H54 (cell line): Measurements from ENCODE around the gene UBE2H.
A peak's percentile ranks its signal among the peaks of the same experiment; 100 is the strongest.
"Not testable (repeated sequence)": the region's sequence is repeated elsewhere in the genome, so short reads cannot be mapped to it uniquely, and the experiment has no call there.

ENCODE experiments used
- DNase-seq: peaks from one replicate; pipeline ENCODE4 v3.0.0; 2011; ENCODE audit warnings: low spot score, mixed read lengths; ENCODE audit not compliant: insufficient read length
- FAIRE-seq: peaks from 3 replicates; lab custom pipeline; 2011; peaks lifted over from hg19 to GRCh38; lab: Jason Lieb, UNC
- POLR2A ChIP-seq: IDR thresholded peaks from 2 replicates; pipeline ENCODE4 v1.6.1; 2011; ENCODE audit warnings: low read depth, mild to moderate bottlenecking, low read length

Gene UBE2H

DNA sequence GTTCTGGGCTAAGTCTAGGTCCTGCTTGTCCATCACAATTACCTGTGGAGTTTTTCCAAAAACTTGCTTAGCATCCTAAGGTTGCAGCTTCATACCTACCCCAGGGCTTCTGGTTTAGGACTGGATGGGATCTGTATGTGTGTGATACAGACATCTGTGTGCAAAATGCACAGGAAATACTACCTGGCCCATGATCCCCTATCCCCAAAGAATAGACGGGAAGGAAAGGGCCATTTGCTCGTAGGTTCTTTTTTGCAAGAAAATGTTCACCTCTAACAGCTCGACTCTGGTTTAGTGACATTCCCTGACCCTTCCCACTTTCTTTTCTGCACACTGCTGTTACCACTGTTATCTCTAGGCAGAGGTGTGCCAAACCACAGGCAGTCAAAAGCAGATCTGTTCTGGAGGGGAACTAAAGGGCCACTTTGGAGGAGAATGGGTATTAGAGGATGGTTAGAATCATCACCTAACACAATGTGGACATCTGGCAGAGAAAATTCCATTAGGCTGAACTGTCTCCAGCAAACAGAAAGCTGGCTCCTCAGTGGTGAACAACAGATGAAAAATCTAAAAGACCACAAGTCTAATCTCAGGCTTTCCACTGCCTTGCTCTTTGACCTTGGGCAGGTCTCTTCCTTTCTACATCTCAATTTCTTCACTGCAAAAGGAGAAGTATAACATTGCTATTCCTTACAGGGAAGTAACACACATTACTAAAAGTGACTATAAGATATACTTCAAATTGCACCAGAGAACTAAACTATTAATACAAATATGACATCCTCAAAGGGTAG lies 107.4 kb downstream of the UBE2H start:
- TF ChIP-seq POLR2A = no peak
- FAIRE-seq (peak; percentile 45), DNase-seq (no peak)

DNA sequence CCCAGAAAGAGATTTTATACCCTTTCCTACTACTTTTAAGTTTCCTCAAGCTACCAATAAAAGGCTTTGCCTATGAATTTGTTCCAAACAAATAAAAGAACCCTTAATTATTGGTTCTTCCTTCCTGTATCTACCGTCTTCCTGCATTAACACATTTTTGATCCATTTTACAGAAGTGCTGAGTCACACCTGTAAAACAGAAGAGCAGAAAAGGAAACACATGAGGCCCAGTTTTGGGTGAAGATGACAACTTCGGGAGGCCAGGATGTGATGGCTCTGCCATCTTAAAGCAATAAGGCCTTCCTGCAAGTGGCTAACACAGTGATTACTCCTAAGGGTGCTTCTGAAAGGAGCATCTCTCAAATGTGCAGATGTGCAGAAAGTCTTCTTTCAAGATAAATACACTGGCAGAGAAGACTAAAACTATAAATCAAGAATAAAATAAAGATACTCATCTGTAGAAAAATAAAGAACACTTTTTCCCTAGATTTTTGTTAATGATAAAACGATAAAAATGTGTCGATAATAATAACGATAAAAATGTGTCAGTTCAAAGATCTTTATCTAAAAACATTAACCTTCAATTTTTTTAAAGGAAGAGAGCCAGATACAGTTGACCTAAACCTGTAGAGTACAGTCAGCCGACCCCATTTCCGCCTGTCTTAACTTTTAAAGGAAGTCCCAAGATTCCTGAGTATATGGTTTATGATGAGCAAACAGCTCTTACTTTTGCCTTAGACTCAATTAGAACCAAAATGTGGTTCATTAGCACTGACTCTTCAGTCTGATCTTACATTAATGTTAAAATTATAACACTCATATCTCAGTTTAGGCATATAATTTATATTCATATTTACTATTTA lies 108.6 kb downstream of the UBE2H start:
- DNase-seq = no peak
- no peak for TF ChIP-seq POLR2A
- no peak for FAIRE-seq

DNA sequence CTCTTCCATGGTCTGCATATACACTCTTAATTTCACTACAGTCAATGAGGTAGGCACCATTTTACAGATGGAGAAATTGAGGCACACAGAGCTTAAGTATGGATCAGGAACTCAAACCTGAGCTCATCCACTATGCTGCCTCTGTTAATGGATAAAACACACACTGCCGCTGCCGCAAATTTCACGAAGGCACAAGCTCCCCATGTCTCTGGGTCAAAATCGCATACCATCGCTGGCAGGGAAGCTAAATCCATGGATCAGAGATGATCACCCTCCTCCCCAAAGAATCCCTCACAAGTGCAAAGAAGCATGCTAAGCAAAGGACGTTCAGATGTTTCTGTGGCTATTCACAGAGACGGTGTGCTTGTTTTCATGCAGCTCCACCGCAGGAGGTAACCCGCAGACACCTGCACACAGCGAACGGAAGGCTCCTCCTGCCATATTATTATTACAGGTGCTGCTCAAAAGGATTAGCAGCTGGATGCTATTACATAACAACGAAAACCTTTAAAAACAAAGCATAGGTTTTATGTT lies 109.3 kb downstream of the UBE2H start:
- FAIRE-seq = no peak
- no peak for DNase-seq
- no peak for TF ChIP-seq POLR2A

DNA sequence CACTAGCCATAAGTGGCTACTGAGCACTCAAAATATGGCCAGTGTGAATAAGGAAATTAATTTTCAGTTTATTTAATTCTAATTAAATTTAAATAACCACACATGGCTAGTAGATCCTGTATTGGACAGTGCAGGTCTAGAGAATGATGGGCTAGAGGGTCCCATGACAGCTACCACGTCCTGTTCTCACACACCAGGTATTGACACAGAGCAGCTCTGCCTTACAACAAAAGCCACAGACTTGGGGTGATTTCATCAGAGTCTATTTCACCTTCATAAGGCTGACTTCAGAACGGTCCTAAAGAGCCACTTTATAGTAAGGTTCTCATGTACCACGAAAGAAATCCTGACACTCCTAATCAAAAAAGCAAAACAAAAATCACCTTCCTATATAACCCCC lies 111.3 kb downstream of the UBE2H start:
- FAIRE-seq (no peak), DNase-seq (no peak)
- TF ChIP-seq POLR2A = no peak

DNA sequence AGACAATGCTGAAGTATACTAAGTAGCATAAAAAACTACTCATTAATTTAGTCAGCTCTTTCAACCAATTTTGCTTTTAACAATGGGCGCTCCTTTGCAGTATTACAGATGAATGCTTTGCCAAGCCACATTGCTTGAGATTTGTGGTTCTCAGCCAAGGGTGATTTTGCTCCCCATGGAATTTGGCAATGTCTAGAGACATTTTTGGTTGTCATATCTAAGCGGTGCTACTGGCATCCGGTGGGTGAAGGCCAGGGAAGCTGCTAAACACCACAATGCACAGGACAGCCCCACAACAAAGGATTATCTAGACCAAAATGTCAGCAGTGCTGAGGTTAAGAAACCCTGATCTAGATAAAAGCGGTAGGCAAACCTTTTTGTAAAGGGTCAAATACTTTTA lies 112.0 kb downstream of the UBE2H start:
- no peak for TF ChIP-seq POLR2A
- FAIRE-seq (no peak), DNase-seq (no peak)

DNA sequence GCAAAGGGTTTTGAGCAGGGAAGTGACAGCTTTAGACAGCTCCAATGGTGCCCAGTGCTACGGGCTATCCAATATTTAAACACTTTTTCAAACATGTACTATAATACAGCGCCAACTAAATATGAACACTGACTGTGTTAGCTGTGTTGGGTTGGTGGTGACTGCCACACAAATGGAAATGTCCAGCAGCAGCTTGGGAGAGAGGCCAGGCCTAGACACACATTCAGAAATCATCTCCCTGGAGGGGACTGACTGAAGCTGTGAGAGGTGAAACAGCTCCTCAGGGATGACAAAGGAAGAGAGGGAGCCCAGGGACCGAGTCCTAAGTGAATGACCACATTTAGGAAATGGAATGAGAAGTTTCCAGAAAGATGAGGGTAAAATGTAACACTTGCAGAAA lies 115.8 kb downstream of the UBE2H start:
- FAIRE-seq (no peak), DNase-seq (no peak)
- no peak for TF ChIP-seq POLR2A

DNA sequence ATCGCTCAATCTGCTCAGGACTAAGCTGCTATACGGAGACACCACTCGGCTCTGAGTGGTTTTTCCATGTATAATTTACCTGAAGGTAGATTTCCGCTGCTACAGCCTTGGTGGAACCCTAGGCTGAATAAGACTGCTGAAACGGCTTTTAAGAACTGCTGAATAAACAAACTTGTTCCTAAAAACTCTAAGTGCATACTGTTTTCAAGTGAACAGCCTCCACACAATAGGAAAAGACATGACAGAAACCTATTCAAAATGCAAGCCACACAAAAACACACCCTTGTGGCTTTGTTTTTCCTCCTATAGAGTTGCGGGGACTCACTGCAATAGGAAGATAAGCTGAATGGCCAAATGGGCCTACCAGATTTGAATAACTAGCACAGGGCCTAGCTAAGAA lies 117.2 kb downstream of the UBE2H start:
- DNase-seq = no peak
- FAIRE-seq = no peak
- no peak for TF ChIP-seq POLR2A

DNA sequence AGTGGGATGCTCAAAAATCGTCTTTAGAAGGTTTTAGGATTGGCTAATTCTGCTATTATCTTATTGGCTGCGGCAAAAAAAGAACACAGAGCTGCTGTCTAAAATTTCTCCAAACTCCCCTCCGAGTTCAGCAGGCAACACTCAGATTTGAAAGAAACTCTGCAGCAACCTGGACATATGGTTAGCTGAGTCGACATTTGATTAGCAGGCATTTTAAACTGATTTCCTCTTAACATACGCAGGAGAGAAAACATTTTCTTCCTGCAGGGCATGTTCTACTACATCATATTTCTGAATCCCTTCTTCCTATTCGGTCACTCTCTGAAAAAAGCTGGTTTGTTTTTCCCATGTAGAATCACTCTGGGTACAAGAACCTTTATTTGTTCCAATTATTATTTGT lies 119.4 kb downstream of the UBE2H start:
- DNase-seq, FAIRE-seq: not testable (repeated sequence)

DNA sequence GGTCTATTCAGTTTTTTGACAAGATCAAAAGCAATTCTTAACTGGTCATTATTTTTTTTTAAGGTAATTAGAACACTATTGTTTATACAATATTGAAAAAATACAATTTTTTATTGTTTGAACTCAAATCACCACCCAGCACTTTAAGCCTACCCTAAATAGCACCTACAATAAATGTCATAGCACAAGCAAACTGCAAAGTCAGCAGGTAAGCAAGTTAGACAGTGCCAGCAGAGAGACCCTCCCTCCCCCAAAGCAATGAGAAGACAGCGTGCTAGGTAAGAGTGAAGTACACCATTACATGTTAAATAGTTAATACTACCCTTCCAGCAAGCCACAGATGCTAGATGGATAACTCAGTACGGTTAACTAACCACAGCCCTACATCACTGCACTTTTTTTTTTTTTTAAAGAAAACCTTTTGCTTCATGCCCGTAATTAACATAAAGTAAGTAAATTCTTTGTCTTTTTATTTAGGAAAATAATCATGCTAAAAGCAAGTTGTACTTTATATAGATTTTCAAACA lies 120.0 kb downstream of the UBE2H start:
- DNase-seq (no peak), FAIRE-seq (no peak)
- TF ChIP-seq POLR2A = no peak

DNA sequence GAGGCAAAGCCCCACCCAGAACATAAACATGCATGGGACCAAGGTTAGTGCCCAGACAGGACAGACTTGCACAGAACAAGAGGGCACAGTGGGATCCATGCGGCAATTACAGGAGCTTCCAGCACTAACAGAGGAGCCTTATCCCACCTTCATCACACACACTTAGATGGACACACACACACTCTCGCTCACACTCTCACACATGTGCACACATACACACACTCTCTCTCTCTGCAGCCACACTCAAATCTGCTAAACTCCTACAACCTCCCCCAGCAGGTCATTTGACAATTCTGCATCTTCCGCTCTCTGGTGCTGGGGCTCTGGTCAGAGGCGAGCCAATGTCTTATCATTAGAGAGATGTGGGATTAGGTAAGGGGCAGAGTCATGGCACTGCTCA lies 120.5 kb downstream of the UBE2H start:
- DNase-seq = no peak
- FAIRE-seq = no peak

DNA sequence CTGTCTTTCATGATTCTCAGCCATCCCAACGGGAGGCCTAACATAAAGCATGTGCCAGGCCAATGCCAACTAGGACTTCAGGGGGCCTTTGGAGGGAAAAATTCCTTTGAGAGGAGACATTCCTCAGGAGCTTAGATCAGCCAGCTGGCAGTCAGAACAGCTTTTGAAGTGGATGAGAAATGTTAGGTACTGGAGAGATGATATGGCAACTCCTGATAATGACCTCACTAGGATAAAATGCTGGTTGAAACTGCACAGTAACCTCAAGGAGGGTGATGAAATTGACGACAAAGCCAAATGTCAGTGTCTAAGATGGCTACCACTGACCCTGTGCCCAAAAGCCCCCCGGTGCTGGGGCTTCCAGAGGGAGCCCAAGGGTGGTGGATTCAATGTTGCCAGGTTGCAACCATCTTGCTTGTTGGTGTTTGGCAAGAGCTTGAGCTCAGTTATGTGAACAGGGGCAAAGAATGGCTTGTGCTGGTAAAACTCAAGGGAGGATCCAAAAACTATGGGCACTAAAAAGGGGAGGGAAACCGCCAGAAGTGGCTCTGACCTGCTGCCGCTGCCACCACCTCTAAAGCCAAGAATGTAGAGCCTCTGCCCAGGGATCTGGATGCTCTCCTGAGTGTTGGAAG lies 121.2 kb downstream of the UBE2H start:
- peak; percentile 11 for FAIRE-seq
- TF ChIP-seq POLR2A = no peak
- peak; percentile 51 for DNase-seq

More for the DNA sequence above, 120.5 kb downstream of the UBE2H start:
- TF ChIP-seq POLR2A = no peak

DNA sequence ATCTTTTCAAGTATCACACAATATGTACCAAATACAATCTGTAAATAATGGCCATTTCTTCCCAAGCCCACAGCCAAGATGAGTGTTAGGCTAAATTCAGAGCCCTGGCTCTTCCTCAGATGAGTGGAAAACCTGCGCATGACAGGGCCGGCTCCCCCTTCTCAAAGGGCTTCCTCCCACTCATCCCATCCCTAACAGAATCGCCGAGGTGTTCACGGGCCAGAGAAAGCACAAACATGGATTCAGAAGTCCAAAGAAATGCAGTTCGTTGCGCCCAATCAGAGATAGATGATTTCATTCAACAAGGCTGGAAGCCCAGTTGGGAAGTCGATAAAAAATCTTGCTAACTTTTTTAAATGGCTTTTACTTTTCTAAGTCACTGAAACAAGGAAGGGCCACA lies 121.8 kb downstream of the UBE2H start:
- no peak for DNase-seq
- no peak for FAIRE-seq
- TF ChIP-seq POLR2A = no peak

DNA sequence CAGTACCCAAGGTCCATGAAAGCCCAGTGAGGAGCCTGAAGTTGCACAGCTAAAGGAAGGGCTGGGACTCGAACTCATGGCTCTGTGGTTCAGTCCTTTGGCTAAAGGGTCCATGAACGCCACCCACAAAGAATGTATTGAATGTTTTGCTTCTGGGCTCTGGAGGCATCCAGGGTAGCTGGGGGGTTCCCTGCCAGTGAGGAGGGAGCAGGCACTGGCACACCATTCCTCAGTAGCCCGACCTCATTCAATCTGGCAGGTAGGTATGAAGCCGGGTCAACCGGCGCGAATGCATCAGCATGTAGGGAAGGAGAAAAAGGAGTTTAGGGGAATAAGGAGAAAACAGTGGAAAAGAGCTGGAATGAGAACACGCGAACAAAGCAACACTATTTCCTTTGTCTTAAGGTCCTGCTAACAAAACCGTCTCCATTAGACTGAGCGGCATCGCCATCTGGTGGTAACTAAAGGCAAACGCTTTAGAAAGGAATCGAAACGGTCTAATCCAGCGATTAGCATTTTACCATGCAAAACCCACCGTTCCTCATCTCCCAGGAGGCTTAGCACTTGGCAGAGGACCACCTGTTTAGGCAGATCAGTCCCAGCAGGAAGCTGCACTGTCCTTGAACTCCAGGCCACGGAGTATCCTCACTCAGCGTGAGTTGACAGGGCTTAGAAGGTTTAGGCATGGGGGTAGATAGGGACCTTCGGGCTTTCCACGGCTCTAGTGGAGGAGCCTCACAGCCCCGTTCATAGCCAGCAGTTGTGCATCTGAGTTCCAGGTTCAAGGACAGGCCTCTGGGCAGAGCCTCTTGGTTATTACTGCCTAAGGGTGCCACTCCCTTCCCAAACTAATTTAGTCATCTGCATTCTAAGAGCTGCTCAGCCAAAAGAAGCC lies 122.8 kb downstream of the UBE2H start:
- no peak for FAIRE-seq

More for the DNA sequence above, 122.8 kb downstream of the UBE2H start:
- no peak for DNase-seq
- no peak for TF ChIP-seq POLR2A
